ENCODE results near the gene RANBP17.
"Not testable (repeated sequence)": the region's sequence is repeated elsewhere in the genome, so short reads cannot be mapped to it uniquely, and the experiment has no call there.

RANBP17 gene

GRCh38 chr5:171252674-171253073 lies 390.9 kb downstream of the RANBP17 start:
- DNase-seq (ENCODE audit: low read depth): no peak

- no peak for DNase-seq (ENCODE audit: low read depth)
Measured at GRCh38 chr5:171258737-171259415, 397.1 kb downstream of the RANBP17 start.

- DNase-seq (ENCODE audit: low read depth): no peak
Measured at GRCh38 chr5:171261361-171261760, 399.5 kb downstream of the RANBP17 start.

GRCh38 chr5:171261904-171262303 lies 400.1 kb downstream of the RANBP17 start:
- no peak for DNase-seq (ENCODE audit: low read depth)

GRCh38 chr5:171263181-171263580 lies 401.4 kb downstream of the RANBP17 start:
- no peak for DNase-seq (ENCODE audit: low read depth)

- no peak for DNase-seq (ENCODE audit: low read depth)
Measured at GRCh38 chr5:171264843-171265242, 403.0 kb downstream of the RANBP17 start.

- no peak for DNase-seq (ENCODE audit: low read depth)
Measured at GRCh38 chr5:171268700-171269620, 407.1 kb downstream of the RANBP17 start.

- peak; percentile 35 for DNase-seq (ENCODE audit: low read depth)
Measured at GRCh38 chr5:171269717-171270116, 407.9 kb downstream of the RANBP17 start.

GRCh38 chr5:171270136-171270535 lies 408.3 kb downstream of the RANBP17 start:
- no peak for DNase-seq (ENCODE audit: low read depth)

GRCh38 chr5:171271798-171272197 lies 410.0 kb downstream of the RANBP17 start:
- no peak for DNase-seq (ENCODE audit: low read depth)

- no peak for DNase-seq (ENCODE audit: low read depth)
Measured at GRCh38 chr5:171272996-171273970, 411.5 kb downstream of the RANBP17 start.

GRCh38 chr5:171275841-171276544 lies 414.2 kb downstream of the RANBP17 start:
- no peak for DNase-seq (ENCODE audit: low read depth)

- DNase-seq (ENCODE audit: low read depth): no peak
Measured at GRCh38 chr5:171283753-171284152, 421.9 kb downstream of the RANBP17 start.

- DNase-seq (ENCODE audit: low read depth): no peak
Measured at GRCh38 chr5:171285465-171285864, 423.6 kb downstream of the RANBP17 start.

GRCh38 chr5:171288066-171288465 lies 426.2 kb downstream of the RANBP17 start:
- DNase-seq (ENCODE audit: low read depth): no peak

- DNase-seq (ENCODE audit: low read depth): no peak
Measured at GRCh38 chr5:171291371-171291770, 429.6 kb downstream of the RANBP17 start.

GRCh38 chr5:171295299-171295698 lies 433.5 kb downstream of the RANBP17 start:
- DNase-seq (ENCODE audit: low read depth): no peak

GRCh38 chr5:171295801-171296200 lies 434.0 kb downstream of the RANBP17 start:
- DNase-seq (ENCODE audit: low read depth): no peak

GRCh38 chr5:171297941-171298340 lies 436.1 kb downstream of the RANBP17 start:
- DNase-seq (ENCODE audit: low read depth): not testable (repeated sequence)

- DNase-seq (ENCODE audit: low read depth): no peak
Measured at GRCh38 chr5:171299228-171299627, 437.4 kb downstream of the RANBP17 start.

GRCh38 chr5:171299851-171300250 lies 438.0 kb downstream of the RANBP17 start:
- DNase-seq (ENCODE audit: low read depth): no peak

All from GM04504 (cell line).